Tongue (tissue), 2 donors: Measurements from ENCODE around the gene VSNL1. TPM values are rescaled to one million over a fixed set of nuclear protein-coding genes. Genes with fewer than 3 reads are reported as not detected.
A peak's percentile ranks its signal among the peaks of the same experiment; 100 is the strongest.
"Not testable (repeated sequence)": the region's sequence is repeated elsewhere in the genome, so short reads cannot be mapped to it uniquely, and the experiment has no call there.

ENCODE experiments used
- DNase-seq: peaks from one replicate; pipeline ENCODE4 v3.0.0-alpha.2; 2015
- total RNA-seq: library from RNA; depleted of rRNA; stranded (reverse); fragments of >200 nt; gene quantifications from one replicate; pipeline ENCODE4 v1.2.3, GENCODE V29; 2014

The VSNL1 gene
- total RNA-seq, 1 donor from 2014 or later: 20.6 TPM

GRCh38 chr2:17542471-17542870, 2.0 kb downstream of the VSNL1 start:
- DNase-seq: no peak

- DNase-seq: no peak
Observed at GRCh38 chr2:17543131-17543660, 2.7 kb downstream of the VSNL1 start.

- no peak for DNase-seq
Observed at GRCh38 chr2:17543848-17544247, 3.4 kb downstream of the VSNL1 start.

- DNase-seq: no peak
Observed at GRCh38 chr2:17544256-17544655, 3.8 kb downstream of the VSNL1 start.

GRCh38 chr2:17545680-17546613, 5.5 kb downstream of the VSNL1 start:
- no peak for DNase-seq

GRCh38 chr2:17547237-17547636, 6.7 kb downstream of the VSNL1 start:
- DNase-seq: no peak

- DNase-seq: no peak
Observed at GRCh38 chr2:17547737-17548136, 7.2 kb downstream of the VSNL1 start.

- DNase-seq: no peak
Observed at GRCh38 chr2:17550907-17551306, 10.4 kb downstream of the VSNL1 start.

- no peak for DNase-seq
Observed at GRCh38 chr2:17555150-17555549, 14.7 kb downstream of the VSNL1 start.

GRCh38 chr2:17557596-17557995, 17.1 kb downstream of the VSNL1 start:
- DNase-seq: no peak

- DNase-seq: no peak
Observed at GRCh38 chr2:17558053-17558452, 17.6 kb downstream of the VSNL1 start.

GRCh38 chr2:17558878-17559277, 18.4 kb downstream of the VSNL1 start:
- DNase-seq: no peak

GRCh38 chr2:17565726-17566125, 25.2 kb downstream of the VSNL1 start:
- DNase-seq: not testable (repeated sequence)

- no peak for DNase-seq
Observed at GRCh38 chr2:17571681-17572080, 31.2 kb downstream of the VSNL1 start.

- no peak for DNase-seq
Observed at GRCh38 chr2:17573085-17573803, 32.7 kb downstream of the VSNL1 start.

GRCh38 chr2:17573804-17574175, 33.3 kb downstream of the VSNL1 start:
- no peak for DNase-seq

- DNase-seq: no peak
Observed at GRCh38 chr2:17574406-17575073, 34.0 kb downstream of the VSNL1 start.

GRCh38 chr2:17576802-17577201, 36.3 kb downstream of the VSNL1 start:
- peak; percentile 16 for DNase-seq

GRCh38 chr2:17578466-17578928, 38.0 kb downstream of the VSNL1 start:
- no peak for DNase-seq

- no peak for DNase-seq
Observed at GRCh38 chr2:17579605-17580318, 39.3 kb downstream of the VSNL1 start.

GRCh38 chr2:17580319-17580715, 39.8 kb downstream of the VSNL1 start:
- no peak for DNase-seq

- no peak for DNase-seq
Observed at GRCh38 chr2:17581831-17582230, 41.3 kb downstream of the VSNL1 start.
